PFSK-1 (cell line): ENCODE measurements around the gene RANBP3.

Source experiments
- FOXP2 ChIP-seq: optimal IDR thresholded peaks from 2 replicates; pipeline ENCODE3; 2011; ENCODE audit warnings: borderline replicate concordance, control low read depth, inconsistent platforms; ENCODE audit not compliant: insufficient read depth; ENCODE audit errors: extremely low read length, extremely low read depth
- POLR2AphosphoS5 ChIP-seq: IDR thresholded peaks from 2 replicates; pipeline ENCODE4 v1.6.1; 2012; ENCODE audit warnings: low read depth, mild to moderate bottlenecking, control low read depth, low read length, moderate library complexity
- SIN3A ChIP-seq: IDR thresholded peaks from 2 replicates; pipeline ENCODE4 v1.6.1; 2012; ENCODE audit warnings: mild to moderate bottlenecking, low read length, moderate library complexity, borderline replicate concordance; ENCODE audit not compliant: insufficient read depth
- TAF1 ChIP-seq: IDR thresholded peaks from 2 replicates; pipeline ENCODE4 v1.6.1; 2012; ENCODE audit warnings: low read length, control low read depth, borderline replicate concordance; ENCODE audit not compliant: insufficient read depth
- TF ChIP-seq, protein P1 (sequence below), 2 experiments: IDR thresholded peaks; 2 replicates each; pipeline versions ENCODE4 v1.6.1 to v1.8.0; 2011 to 2012; ENCODE audit warnings: low read depth in 2 of 2, low read length in 2 of 2, control low read depth in 1 of 2, inconsistent platforms in 1 of 2, mild to moderate bottlenecking in 1 of 2, moderate library complexity in 1 of 2; ENCODE audit not compliant: insufficient read depth in 1 of 2

RANBP3 gene

DNA sequence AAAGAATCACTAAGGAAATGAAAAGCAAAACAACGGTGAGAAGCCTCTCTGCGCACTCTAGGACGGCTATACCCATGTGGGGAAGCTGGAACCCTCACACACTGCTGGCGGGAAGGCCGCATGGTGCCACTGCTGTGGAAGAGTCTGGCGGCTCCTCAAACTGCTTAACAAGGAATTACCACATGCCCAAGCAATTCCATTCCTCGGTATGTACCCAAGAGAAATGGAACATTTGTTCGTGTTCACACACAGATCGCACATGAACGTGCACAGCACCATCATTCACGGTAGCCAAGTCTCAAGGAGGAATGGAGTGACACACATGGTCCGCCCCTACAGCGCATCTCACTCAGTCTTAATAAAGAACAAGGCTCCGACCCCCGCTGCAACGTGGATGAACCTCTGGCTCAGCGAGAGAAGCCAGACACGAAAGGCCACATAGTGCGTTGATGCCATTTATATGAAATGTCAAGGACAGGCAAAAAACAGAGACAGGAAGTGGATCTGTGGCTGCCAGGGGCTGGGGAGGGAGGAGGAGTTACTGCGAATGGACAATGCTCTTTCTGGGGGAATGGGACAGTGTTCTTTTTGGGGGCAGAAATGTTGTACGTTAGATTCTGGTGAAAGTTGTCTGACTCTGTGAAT lies 56.3 kb downstream of the RANBP3 start:
- no peak for TF ChIP-seq TAF1
- no peak for TF ChIP-seq FOXP2
- no peak for TF ChIP-seq SIN3A
- TF ChIP-seq, protein P1, sequence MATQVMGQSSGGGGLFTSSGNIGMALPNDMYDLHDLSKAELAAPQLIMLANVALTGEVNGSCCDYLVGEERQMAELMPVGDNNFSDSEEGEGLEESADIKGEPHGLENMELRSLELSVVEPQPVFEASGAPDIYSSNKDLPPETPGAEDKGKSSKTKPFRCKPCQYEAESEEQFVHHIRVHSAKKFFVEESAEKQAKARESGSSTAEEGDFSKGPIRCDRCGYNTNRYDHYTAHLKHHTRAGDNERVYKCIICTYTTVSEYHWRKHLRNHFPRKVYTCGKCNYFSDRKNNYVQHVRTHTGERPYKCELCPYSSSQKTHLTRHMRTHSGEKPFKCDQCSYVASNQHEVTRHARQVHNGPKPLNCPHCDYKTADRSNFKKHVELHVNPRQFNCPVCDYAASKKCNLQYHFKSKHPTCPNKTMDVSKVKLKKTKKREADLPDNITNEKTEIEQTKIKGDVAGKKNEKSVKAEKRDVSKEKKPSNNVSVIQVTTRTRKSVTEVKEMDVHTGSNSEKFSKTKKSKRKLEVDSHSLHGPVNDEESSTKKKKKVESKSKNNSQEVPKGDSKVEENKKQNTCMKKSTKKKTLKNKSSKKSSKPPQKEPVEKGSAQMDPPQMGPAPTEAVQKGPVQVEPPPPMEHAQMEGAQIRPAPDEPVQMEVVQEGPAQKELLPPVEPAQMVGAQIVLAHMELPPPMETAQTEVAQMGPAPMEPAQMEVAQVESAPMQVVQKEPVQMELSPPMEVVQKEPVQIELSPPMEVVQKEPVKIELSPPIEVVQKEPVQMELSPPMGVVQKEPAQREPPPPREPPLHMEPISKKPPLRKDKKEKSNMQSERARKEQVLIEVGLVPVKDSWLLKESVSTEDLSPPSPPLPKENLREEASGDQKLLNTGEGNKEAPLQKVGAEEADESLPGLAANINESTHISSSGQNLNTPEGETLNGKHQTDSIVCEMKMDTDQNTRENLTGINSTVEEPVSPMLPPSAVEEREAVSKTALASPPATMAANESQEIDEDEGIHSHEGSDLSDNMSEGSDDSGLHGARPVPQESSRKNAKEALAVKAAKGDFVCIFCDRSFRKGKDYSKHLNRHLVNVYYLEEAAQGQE (IDR thresholded peaks at IDR 0.05; ENCODE audit: insufficient read depth in 1 of 2, low read depth in 2 of 2, low read length in 2 of 2), result no peak
- TF ChIP-seq POLR2AphosphoS5, result no peak

DNA sequence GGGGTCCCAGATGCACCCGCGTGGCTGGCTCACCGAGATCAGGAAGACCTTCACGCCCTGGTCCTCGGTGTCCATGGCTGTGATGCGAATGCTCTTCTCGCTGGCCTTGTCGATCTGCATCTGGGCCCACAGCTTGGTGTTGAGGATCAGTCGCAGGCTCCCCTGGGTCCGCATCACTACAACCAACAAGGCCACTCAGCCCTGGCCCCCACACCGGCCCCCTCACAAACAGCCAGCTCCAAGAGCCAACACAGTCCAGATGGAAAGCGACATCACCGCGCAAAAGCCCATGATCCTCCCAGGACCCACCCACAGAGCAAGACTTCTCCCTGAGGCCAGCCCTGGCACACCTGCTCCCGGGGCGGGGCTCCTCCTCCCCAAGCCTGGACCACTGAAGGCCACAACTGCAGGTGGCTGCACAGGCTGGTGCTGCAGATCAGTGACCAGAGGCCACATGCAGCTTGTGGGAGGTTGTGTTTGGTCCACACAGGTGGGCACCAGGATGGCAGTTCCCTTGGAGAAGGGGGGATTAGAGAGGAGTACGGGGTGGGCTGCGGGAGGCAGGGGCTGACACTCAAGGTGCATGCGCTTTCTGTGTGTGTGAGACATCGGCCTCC lies 59.4 kb downstream of the RANBP3 start:
- TF ChIP-seq, protein P1 (IDR thresholded peaks at IDR 0.05; ENCODE audit: insufficient read depth in 1 of 2, low read depth in 2 of 2, low read length in 2 of 2), result no peak
- TF ChIP-seq FOXP2 (no peak), TAF1 (no peak), POLR2AphosphoS5 (no peak), SIN3A (no peak)

DNA sequence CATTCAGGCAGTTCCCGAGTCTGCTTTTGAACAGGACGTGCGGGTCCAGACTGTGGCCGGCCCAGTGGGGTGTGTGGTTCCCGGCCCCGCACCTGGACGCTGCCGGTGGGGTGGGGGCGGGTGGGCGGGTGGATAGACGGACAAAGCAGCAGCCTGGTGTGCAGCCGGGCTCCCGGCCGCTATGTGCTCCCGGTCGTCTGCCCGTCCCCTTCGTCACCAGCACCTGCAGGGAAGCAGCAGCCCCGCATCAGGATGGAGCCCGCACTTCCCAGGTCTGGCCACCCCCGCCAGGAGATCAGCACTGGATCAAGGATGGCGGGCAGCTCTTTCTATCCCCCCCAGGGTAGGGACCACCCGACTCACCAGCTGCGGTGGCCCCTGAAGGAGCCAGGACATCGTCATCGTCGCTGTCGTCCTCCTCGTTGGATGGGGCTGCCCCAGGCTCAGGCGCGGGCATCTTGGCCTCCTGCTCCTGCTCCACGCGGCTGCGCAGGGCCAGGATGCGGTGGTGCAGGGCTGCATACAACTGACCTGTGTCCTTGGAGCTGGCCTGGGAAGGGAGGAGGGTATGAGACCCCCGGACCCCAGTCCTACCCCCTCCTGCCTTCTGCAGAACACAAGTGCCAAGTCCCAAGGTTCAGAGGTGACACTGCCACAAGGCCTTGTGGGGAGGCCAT lies 60.4 kb downstream of the RANBP3 start:
- TF ChIP-seq, protein P1 (IDR thresholded peaks at IDR 0.05; ENCODE audit: insufficient read depth in 1 of 2, low read depth in 2 of 2, low read length in 2 of 2), result no peak
- no peak for TF ChIP-seq TAF1
- TF ChIP-seq FOXP2, result no peak
- TF ChIP-seq SIN3A, result no peak
- no peak for TF ChIP-seq POLR2AphosphoS5

DNA sequence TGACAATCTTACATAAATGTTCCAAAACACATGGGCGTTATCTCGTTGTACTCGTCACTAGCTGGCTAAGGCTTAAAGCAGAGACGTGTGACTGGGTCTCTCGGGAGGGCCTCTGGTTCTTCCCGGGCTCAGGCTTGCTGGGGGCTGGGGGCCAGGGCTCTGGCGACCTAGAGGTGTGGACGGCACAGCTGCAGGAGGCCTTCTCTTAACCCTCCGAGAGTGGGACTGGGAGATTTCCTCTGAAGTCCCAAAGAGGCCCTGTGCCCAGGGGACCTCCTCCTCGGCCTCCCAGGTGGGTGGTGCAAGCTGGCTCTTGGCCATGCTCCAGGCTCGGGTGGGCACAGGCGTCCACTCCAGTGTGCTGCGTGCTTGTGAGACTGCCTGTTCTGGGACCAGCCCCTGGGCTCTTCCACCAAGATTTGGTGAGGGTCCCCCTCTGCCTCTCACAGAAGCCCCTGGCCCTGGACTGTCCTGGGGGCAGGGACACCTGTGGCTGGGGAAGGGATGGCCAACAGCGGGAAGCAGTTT lies 61.7 kb downstream of the RANBP3 start:
- no peak for TF ChIP-seq POLR2AphosphoS5
- TF ChIP-seq FOXP2, result no peak
- TF ChIP-seq TAF1, result no peak
- TF ChIP-seq, protein P1 (IDR thresholded peaks at IDR 0.05; ENCODE audit: insufficient read depth in 1 of 2, low read depth in 2 of 2, low read length in 2 of 2), result no peak
- TF ChIP-seq SIN3A, result no peak
